HEK293 (cell line): ENCODE measurements around the gene UNC93B1.

Experiments
- GLIS1 ChIP-seq: fragments of 450-650 bp; formaldehyde crosslinking; IDR thresholded peaks from 2 replicates; pipeline ENCODE4 v1.5.1; 2016; ENCODE audit warnings: missing biosample characterization, missing genetic modification characterization
- PBX3 ChIP-seq: sonication (generic); formaldehyde crosslinking; IDR thresholded peaks from 2 replicates; pipeline ENCODE4 v1.8.1; 2022; ENCODE audit warnings: mild to moderate bottlenecking, moderate library complexity, missing genetic modification reagents
- RBAK ChIP-seq: fragments of 450-650 bp; formaldehyde crosslinking; IDR thresholded peaks from 2 replicates; pipeline ENCODE4 v1.5.1; 2016; ENCODE audit warnings: missing biosample characterization, missing genetic modification characterization
- YY1 ChIP-seq: fragments of 450-650 bp; formaldehyde crosslinking; IDR thresholded peaks from 2 replicates; pipeline ENCODE4 v1.5.1; 2018; ENCODE audit warnings: missing biosample characterization, missing genetic modification characterization
- YY2 ChIP-seq: fragments of 450-650 bp; formaldehyde crosslinking; IDR thresholded peaks from 2 replicates; pipeline ENCODE4 v1.5.1; 2016; ENCODE audit warnings: missing biosample characterization, missing genetic modification characterization
- ZNF26 ChIP-seq: fragments of 450-650 bp; formaldehyde crosslinking; IDR thresholded peaks from 2 replicates; pipeline ENCODE4 v1.5.1; 2016; ENCODE audit warnings: missing biosample characterization, missing genetic modification characterization
- ZNF311 ChIP-seq: fragments of 450-650 bp; formaldehyde crosslinking; IDR thresholded peaks from 2 replicates; pipeline ENCODE4 v1.5.1; 2017; ENCODE audit warnings: missing biosample characterization, missing genetic modification characterization, borderline replicate concordance
- ZNF623 ChIP-seq: fragments of 450-650 bp; formaldehyde crosslinking; IDR thresholded peaks from 2 replicates; pipeline ENCODE4 v1.5.1; 2016; ENCODE audit warnings: missing biosample characterization, missing genetic modification characterization
- ZNF626 ChIP-seq: fragments of 450-650 bp; sonication (Bioruptor Pico); formaldehyde crosslinking; IDR thresholded peaks from 2 replicates; pipeline ENCODE4 v1.5.1; 2018; ENCODE audit warnings: missing biosample characterization, missing genetic modification characterization, inconsistent platforms
- ZNF792 ChIP-seq: fragments of 450-650 bp; formaldehyde crosslinking; IDR thresholded peaks from 2 replicates; pipeline ENCODE4 v1.5.1; 2016; ENCODE audit warnings: missing biosample characterization, missing genetic modification characterization
- ZNF830 ChIP-seq: fragments of 450-650 bp; IDR thresholded peaks from 2 replicates; pipeline ENCODE4 v1.5.0; 2018; ENCODE audit warnings: missing biosample characterization, missing genetic modification characterization, low read depth, mild to moderate bottlenecking, moderate library complexity
- ZNF837 ChIP-seq: fragments of 450-650 bp; formaldehyde crosslinking; IDR thresholded peaks from 2 replicates; pipeline ENCODE4 v1.5.1; 2016; ENCODE audit warnings: missing biosample characterization, missing genetic modification characterization
- TF ChIP-seq, protein P1 (sequence below): fragments of 450-650 bp; formaldehyde crosslinking; IDR thresholded peaks from 2 replicates; pipeline ENCODE4 v1.5.1; 2016; ENCODE audit warnings: missing biosample characterization, missing genetic modification characterization
- TF ChIP-seq, protein P2 (sequence below): fragments of 450-650 bp; formaldehyde crosslinking; IDR thresholded peaks from 2 replicates; pipeline ENCODE4 v1.5.1; 2016; ENCODE audit warnings: missing biosample characterization, missing genetic modification characterization

- TF ChIP-seq PBX3 (CRISPR knock-in tag) = no peak
- TF ChIP-seq, protein P1, sequence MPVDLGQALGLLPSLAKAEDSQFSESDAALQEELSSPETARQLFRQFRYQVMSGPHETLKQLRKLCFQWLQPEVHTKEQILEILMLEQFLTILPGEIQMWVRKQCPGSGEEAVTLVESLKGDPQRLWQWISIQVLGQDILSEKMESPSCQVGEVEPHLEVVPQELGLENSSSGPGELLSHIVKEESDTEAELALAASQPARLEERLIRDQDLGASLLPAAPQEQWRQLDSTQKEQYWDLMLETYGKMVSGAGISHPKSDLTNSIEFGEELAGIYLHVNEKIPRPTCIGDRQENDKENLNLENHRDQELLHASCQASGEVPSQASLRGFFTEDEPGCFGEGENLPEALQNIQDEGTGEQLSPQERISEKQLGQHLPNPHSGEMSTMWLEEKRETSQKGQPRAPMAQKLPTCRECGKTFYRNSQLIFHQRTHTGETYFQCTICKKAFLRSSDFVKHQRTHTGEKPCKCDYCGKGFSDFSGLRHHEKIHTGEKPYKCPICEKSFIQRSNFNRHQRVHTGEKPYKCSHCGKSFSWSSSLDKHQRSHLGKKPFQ (tag by site-specific recombination) = no peak
- TF ChIP-seq ZNF626 (tag by site-specific recombination) = no peak
- no peak for TF ChIP-seq GLIS1 (tag by site-specific recombination)
- TF ChIP-seq, protein P2, sequence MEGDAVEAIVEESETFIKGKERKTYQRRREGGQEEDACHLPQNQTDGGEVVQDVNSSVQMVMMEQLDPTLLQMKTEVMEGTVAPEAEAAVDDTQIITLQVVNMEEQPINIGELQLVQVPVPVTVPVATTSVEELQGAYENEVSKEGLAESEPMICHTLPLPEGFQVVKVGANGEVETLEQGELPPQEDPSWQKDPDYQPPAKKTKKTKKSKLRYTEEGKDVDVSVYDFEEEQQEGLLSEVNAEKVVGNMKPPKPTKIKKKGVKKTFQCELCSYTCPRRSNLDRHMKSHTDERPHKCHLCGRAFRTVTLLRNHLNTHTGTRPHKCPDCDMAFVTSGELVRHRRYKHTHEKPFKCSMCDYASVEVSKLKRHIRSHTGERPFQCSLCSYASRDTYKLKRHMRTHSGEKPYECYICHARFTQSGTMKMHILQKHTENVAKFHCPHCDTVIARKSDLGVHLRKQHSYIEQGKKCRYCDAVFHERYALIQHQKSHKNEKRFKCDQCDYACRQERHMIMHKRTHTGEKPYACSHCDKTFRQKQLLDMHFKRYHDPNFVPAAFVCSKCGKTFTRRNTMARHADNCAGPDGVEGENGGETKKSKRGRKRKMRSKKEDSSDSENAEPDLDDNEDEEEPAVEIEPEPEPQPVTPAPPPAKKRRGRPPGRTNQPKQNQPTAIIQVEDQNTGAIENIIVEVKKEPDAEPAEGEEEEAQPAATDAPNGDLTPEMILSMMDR (tag by site-specific recombination) = no peak
- TF ChIP-seq YY1 (tag by site-specific recombination) = no peak
- no peak for TF ChIP-seq ZNF830 (tag by site-specific recombination)
- TF ChIP-seq ZNF837 = no peak
- no peak for TF ChIP-seq ZNF311 (tag by site-specific recombination)
- no peak for TF ChIP-seq RBAK
- no peak for TF ChIP-seq ZNF792 (tag by site-specific recombination)
- TF ChIP-seq YY2 (tag by site-specific recombination) = no peak
- TF ChIP-seq ZNF26 (tag by site-specific recombination) = no peak
- no peak for TF ChIP-seq ZNF623
Measured at GRCh38 chr11:68028802-68029545, 25.1 kb upstream of the UNC93B1 start.
